ENCODE measurements around the gene ADORA1.

ADORA1 gene

GRCh38 chr1:203199481-203199815 lies 71.9 kb downstream of the ADORA1 start:
- TF ChIP-seq TAF1 (IDR thresholded peaks at IDR 0.05; ENCODE audit: borderline replicate concordance, insufficient read depth, low read length): no peak
- TF ChIP-seq REST (IDR thresholded peaks at IDR 0.05; ENCODE audit: insufficient read depth in 1 of 2, low read depth in 2 of 2, low read length in 2 of 2): no peak
- TF ChIP-seq FOXP2 (optimal IDR thresholded peaks at IDR 0.05; ENCODE audit: borderline replicate concordance, extremely low read depth, extremely low read length, insufficient read depth): no peak
- no peak for TF ChIP-seq POLR2AphosphoS5 (IDR thresholded peaks at IDR 0.05; ENCODE audit: low read depth, low read length)
- TF ChIP-seq SIN3A (IDR thresholded peaks at IDR 0.05; ENCODE audit: borderline replicate concordance, insufficient read depth, low read length): no peak

GRCh38 chr1:203199816-203200571 lies 72.5 kb downstream of the ADORA1 start:
- TF ChIP-seq TAF1 (IDR thresholded peaks at IDR 0.05; ENCODE audit: borderline replicate concordance, insufficient read depth, low read length) (no peak), SIN3A (IDR thresholded peaks at IDR 0.05; ENCODE audit: borderline replicate concordance, insufficient read depth, low read length) (no peak), FOXP2 (optimal IDR thresholded peaks at IDR 0.05; ENCODE audit: borderline replicate concordance, extremely low read depth, extremely low read length, insufficient read depth) (no peak), REST (IDR thresholded peaks at IDR 0.05; ENCODE audit: insufficient read depth in 1 of 2, low read depth in 2 of 2, low read length in 2 of 2) (no peak), POLR2AphosphoS5 (IDR thresholded peaks at IDR 0.05; ENCODE audit: low read depth, low read length) (no peak)

GRCh38 chr1:203200916-203201315 lies 73.4 kb downstream of the ADORA1 start:
- TF ChIP-seq SIN3A (IDR thresholded peaks at IDR 0.05; ENCODE audit: borderline replicate concordance, insufficient read depth, low read length) (no peak), REST (IDR thresholded peaks at IDR 0.05; ENCODE audit: insufficient read depth in 1 of 2, low read depth in 2 of 2, low read length in 2 of 2) (no peak), TAF1 (IDR thresholded peaks at IDR 0.05; ENCODE audit: borderline replicate concordance, insufficient read depth, low read length) (no peak), FOXP2 (optimal IDR thresholded peaks at IDR 0.05; ENCODE audit: borderline replicate concordance, extremely low read depth, extremely low read length, insufficient read depth) (no peak), POLR2AphosphoS5 (IDR thresholded peaks at IDR 0.05; ENCODE audit: low read depth, low read length) (no peak)

GRCh38 chr1:203201516-203202205 lies 74.1 kb downstream of the ADORA1 start:
- TF ChIP-seq TAF1 (IDR thresholded peaks at IDR 0.05; ENCODE audit: borderline replicate concordance, insufficient read depth, low read length) (no peak), FOXP2 (optimal IDR thresholded peaks at IDR 0.05; ENCODE audit: borderline replicate concordance, extremely low read depth, extremely low read length, insufficient read depth) (no peak), POLR2AphosphoS5 (IDR thresholded peaks at IDR 0.05; ENCODE audit: low read depth, low read length) (no peak), SIN3A (IDR thresholded peaks at IDR 0.05; ENCODE audit: borderline replicate concordance, insufficient read depth, low read length) (no peak), REST (IDR thresholded peaks at IDR 0.05; ENCODE audit: insufficient read depth in 1 of 2, low read depth in 2 of 2, low read length in 2 of 2) (no peak)

All from PFSK-1 (cell line).